HepG2 (cell line): ENCODE measurements around the gene AHNAK. TPM values are rescaled to one million over a fixed set of nuclear protein-coding genes. Genes with fewer than 3 reads are reported as not detected.
A peak's percentile ranks its signal among the peaks of the same experiment; 100 is the strongest.

Experiments
- AKNA ChIP-seq: sonication (generic); formaldehyde crosslinking; IDR thresholded peaks from 2 replicates; pipeline ENCODE4 v1.4.0; 2020; ENCODE audit warnings: missing genetic modification reagents, borderline replicate concordance
- BCL6 ChIP-seq: IDR thresholded peaks from 2 replicates; pipeline ENCODE4 v1.6.1; 2016; ENCODE audit warnings: missing genetic modification reagents, missing compliant biosample characterization
- DNMT3B ChIP-seq: conservative IDR thresholded peaks from 2 replicates; pipeline ENCODE4 v1.6.1; 2016; ENCODE audit warnings: missing biosample characterization, control low read depth
- FIP1L1 ChIP-seq: fragments of 200-400 bp; formaldehyde crosslinking; IDR thresholded peaks from 2 replicates; pipeline ENCODE4 v1.6.1; 2018; ENCODE audit warnings: low read depth, mild to moderate bottlenecking, low read length, moderate library complexity, borderline replicate concordance; ENCODE audit not compliant: insufficient read depth
- FOSL1 ChIP-seq: sonication (generic); formaldehyde crosslinking; IDR thresholded peaks from 2 replicates; pipeline ENCODE4 v1.9.0; 2021; ENCODE audit warnings: missing genetic modification reagents, borderline replicate concordance
- KLF9 ChIP-seq: IDR thresholded peaks from 2 replicates; pipeline ENCODE4 v1.6.1; 2016; ENCODE audit warnings: low read depth
- NRL ChIP-seq: sonication (generic); formaldehyde crosslinking; IDR thresholded peaks from 2 replicates; pipeline ENCODE4 v1.5.0; 2020; ENCODE audit warnings: missing genetic modification reagents, mild to moderate bottlenecking, moderate library complexity, borderline replicate concordance
- SOX5 ChIP-seq: IDR thresholded peaks from 2 replicates; pipeline ENCODE4 v1.6.1; 2016; ENCODE audit warnings: borderline replicate concordance
- TCF12 ChIP-seq, 2 experiments: fragments of 450-650 bp in 1 of 2; sonication (generic) in 1 of 2; formaldehyde crosslinking in 1 of 2; IDR thresholded peaks; 2 replicates each; pipeline versions ENCODE4 v1.6.1 to v1.8.0; 2017 to 2022; ENCODE audit warnings: antibody characterized with exemption in 1 of 2, mild to moderate bottlenecking in 1 of 2, missing genetic modification reagents in 1 of 2, moderate library complexity in 1 of 2
- ZBTB40 ChIP-seq, 2 experiments: fragments of 450-650 bp in 1 of 2; sonication (generic) in 1 of 2; formaldehyde crosslinking in 1 of 2; IDR thresholded peaks; 2 replicates each; pipeline versions ENCODE4 v1.6.1 to v1.8.0; 2016 to 2022; ENCODE audit warnings: antibody characterized with exemption in 1 of 2, mild to moderate bottlenecking in 1 of 2, missing genetic modification reagents in 1 of 2
- ZNF235 ChIP-seq: sonication (generic); formaldehyde crosslinking; IDR thresholded peaks from 2 replicates; pipeline ENCODE4 v1.8.1; 2023; ENCODE audit warnings: mild to moderate bottlenecking, missing genetic modification reagents, borderline replicate concordance
- ZNF34 ChIP-seq: sonication (generic); formaldehyde crosslinking; IDR thresholded peaks from 2 replicates; pipeline ENCODE4 v1.4.0; 2020; ENCODE audit warnings: mild to moderate bottlenecking, missing genetic modification reagents, borderline replicate concordance
- ZNF724P ChIP-seq: sonication (generic); formaldehyde crosslinking; IDR thresholded peaks from 2 replicates; pipeline ENCODE4 v1.8.0; 2022; ENCODE audit warnings: missing genetic modification reagents, borderline replicate concordance
- ZNF792 ChIP-seq: IDR thresholded peaks from 2 replicates; pipeline ENCODE4 v1.6.1; 2016
- polyA plus RNA-seq, 8 experiments: library from polyadenylated mRNA; depleted of rRNA in 3 of 8; stranded (reverse) in 7 of 8; unstranded in 1 of 8; fragments of >200 nt; fragmentation: Illumina TruSeq in 4 of 8; extraction: Trizol in 4 of 8; gene quantifications; 2 replicates each; pipeline versions ENCODE4 v1.2.1 to v1.2.3, GENCODE V29; 2011 to 2016; ENCODE audit warnings: low read depth in 4 of 8, missing spikeins in 1 of 8, mixed read lengths in 1 of 8; ENCODE audit not compliant: insufficient read depth in 1 of 8
- total RNA-seq, 5 experiments: library from RNA; depleted of rRNA; stranded (reverse); fragments of >200 nt; fragmentation: Illumina TruSeq; extraction: Trizol; gene quantifications; 2 replicates each; pipeline ENCODE4 v1.2.3, GENCODE V29; 2016; ENCODE audit warnings: low read depth in 1 of 5

Gene AHNAK
- total and polyA plus RNA-seq, 2 of the 13 experiments (the other 11 are each of a cell fraction or from before 2014, with no cell fraction given), result 23.4 to 25.0 TPM

- no peak for TF ChIP-seq AKNA (CRISPR knock-in tag)
- no peak for TF ChIP-seq TCF12 (IDR thresholded peaks at IDR 0.05)
- no peak for TF ChIP-seq TCF12 (CRISPR knock-in tag; IDR thresholded peaks at IDR 0.05)
- no peak for TF ChIP-seq ZBTB40 (IDR thresholded peaks at IDR 0.05)
- no peak; the same call in 1 of the 2 replicates for TF ChIP-seq ZBTB40 (CRISPR knock-in tag; IDR thresholded peaks at IDR 0.05)
- TF ChIP-seq ZNF724P (CRISPR knock-in tag), result no peak
- TF ChIP-seq ZNF34 (CRISPR knock-in tag), result no peak
- no peak for TF ChIP-seq ZNF235
- TF ChIP-seq ZNF792 (CRISPR knock-in tag), result peak; percentile 44; the same call in 1 of the 2 replicates
- TF ChIP-seq FIP1L1, result no peak
- TF ChIP-seq FOSL1 (CRISPR knock-in tag), result no peak
- no peak for TF ChIP-seq KLF9 (CRISPR knock-in tag)
- TF ChIP-seq NRL (CRISPR knock-in tag), result no peak
- TF ChIP-seq SOX5 (CRISPR knock-in tag), result peak; percentile 72; the same call in 1 of the 2 replicates
- peak; percentile 78 for TF ChIP-seq BCL6 (CRISPR knock-in tag)
- no peak for TF ChIP-seq DNMT3B (CRISPR knock-in tag)
Observed at GRCh38 chr11:62548545-62549335, 2.1 kb upstream of the AHNAK start (continued).
